ENCODE measurements around the gene SDR42E2.
A peak's percentile ranks its signal among the peaks of the same experiment; 100 is the strongest.
"Not testable (repeated sequence)": the region's sequence is repeated elsewhere in the genome, so short reads cannot be mapped to it uniquely, and the experiment has no call there.

Gene SDR42E2

DNA sequence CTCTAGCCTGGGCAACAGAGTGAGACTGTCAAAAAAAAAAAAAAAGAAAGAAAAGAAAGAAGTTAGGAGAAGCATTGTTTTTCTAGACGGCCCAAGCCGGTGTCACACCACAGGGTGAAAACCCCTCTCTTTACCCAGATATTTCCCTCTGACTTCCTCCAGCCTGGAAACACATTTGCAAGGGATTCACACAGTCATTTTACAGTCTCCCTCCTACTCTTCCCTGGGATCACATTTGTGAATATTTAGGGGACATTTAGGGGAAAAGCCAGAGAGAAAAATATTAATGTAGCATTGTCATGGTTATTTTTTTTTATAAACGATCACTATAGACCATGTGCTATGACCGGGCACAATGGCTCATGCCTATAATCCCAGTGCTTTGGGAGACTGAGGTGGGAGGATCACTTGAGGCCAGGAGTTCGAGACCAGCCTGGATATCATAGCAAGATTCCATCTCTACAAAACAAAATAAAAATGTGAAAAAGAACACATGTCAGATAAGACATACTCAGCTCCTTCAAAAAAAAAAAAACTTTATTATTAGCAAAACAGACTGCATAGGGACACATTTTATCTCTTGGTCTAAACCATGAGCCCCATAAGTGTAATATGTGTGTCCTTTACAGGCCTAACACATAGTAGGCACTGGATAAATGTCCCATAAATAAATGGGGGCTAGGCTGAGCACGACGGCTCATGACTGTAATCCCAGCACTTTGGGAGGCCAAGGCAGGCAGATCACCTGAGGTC, 10.9 kb upstream of the SDR42E2 start:
- Histone ChIP-seq H3K9me3 (replicated peaks in 1 of 11) (no peaks in the 10 kb centered on the region), H3K4me1 (peaks cover 0 to 14% (median 0%) of the 10 kb centered on the region in 10 experiments; a peak in 1 of 20 replicates), H3K36me3 (no peaks in the 10 kb centered on the region), H3K27ac (no peak overlapping the region), H4K20me1 (0 out of 22 replicates have a peak, but pooled peaks cover 0 to 3% (median 0%) of the 10 kb centered on the region in 11 experiments), H3K27me3 (no peaks in the 10 kb centered on the region), H3K4me2 (no peak overlapping the region), H3K9ac (no peak overlapping the region), H3K4me3 (no peak overlapping the region)
- TF ChIP-seq Cebpa-rat (IDR thresholded peaks at IDR 0.05), result no peak

DNA sequence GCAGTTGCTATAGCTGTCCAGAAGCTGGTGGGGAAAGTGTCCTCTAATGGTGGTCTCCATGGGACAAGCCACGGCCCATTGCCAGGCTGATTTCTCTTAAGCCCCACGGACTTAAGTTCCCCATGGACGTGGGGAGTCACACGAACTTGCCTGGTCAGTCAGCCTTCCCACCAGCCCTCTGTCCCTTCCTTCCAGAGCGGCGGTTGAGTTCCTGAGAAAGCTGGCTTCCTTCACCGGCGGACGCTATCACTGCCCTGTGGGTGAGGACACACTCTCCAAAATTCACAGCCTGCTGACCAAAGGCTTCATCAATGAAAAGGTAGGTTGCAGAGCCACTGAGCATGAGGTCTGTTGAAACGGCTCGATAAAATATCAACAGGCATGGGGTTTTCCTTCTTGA, 10.0 kb upstream of the SDR42E2 start:
- H3K27ac ChIP-seq, result no peak overlapping the region
- H3K4me1 ChIP-seq, result peaks cover 0 to 14% (median 0%) of the 10 kb centered on the region in 10 experiments; a peak in 1 of 20 replicates
- H3K4me3 ChIP-seq, result no peak overlapping the region
- H4K20me1 ChIP-seq, result 0 out of 22 replicates have a peak, but pooled peaks cover 0 to 3% (median 0%) of the 10 kb centered on the region in 11 experiments
- no peaks in the 10 kb centered on the region for H3K9me3 ChIP-seq (replicated peaks in 1 of 11)
- no peak for TF ChIP-seq Cebpa-rat (IDR thresholded peaks at IDR 0.05)
- H3K9ac ChIP-seq, result no peak overlapping the region
- no peaks in the 10 kb centered on the region for H3K36me3 ChIP-seq
- no peaks in the 10 kb centered on the region for H3K27me3 ChIP-seq
- no peak overlapping the region for H3K4me2 ChIP-seq

DNA sequence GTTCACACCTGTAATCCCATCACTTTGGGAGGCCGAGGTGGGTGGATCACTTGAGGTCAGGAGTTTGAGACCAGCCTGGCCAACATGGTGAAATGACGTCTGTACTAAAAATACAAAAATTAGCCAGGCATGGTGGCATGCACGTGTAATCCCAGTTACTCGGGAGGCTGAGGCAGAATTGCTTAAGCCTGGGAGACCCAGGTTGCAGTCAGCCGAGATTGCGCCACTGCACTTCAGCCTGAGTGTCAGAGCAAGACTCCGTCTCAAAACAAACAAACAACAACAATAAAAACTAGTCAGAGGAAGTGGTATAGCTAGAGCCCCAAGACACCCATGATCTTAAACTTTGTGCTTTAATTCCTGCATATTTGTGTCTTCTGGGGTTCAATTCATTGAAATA, 9.2 kb upstream of the SDR42E2 start:
- H3K4me1 ChIP-seq, result peaks cover 0 to 14% (median 0%) of the 10 kb centered on the region in 10 experiments; a peak in 1 of 20 replicates
- H3K9me3 ChIP-seq (replicated peaks in 1 of 11); H3K27ac ChIP-seq; H3K9ac ChIP-seq; H3K36me3 ChIP-seq; H3K4me3 ChIP-seq; H3K27me3 ChIP-seq; H4K20me1 ChIP-seq: not testable (repeated sequence)
- TF ChIP-seq Cebpa-rat (IDR thresholded peaks at IDR 0.05), result 0 out of 22 replicates have a peak, but pooled peaks of 1 of the 11 experiments have one; percentile 10
- H3K4me2 ChIP-seq, result 0 out of 22 replicates have a peak overlapping the region, but pooled peaks of 1 of the 11 experiments have one; percentile 9

DNA sequence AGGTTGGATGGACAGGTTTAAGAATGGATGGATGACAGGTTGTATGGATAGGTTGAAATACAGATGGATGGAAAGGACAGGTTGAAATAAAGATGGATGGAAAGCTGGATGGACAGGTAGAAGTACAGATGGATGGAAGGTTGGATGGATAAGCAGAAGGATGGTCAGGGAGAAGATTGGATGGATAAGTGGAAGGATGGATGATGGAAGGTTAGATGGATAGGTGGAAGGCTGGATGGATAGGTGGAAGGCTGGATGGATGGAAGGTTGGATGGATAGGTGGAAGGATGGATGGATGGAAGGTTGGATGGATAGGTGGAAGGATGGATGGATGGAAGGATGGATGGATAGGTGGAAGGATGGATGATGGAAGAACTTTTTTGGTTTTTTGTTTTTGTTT, 905 bp upstream of the SDR42E2 start:
- peaks cover 0 to 6% (median 0%) of the 10 kb centered on the region in 11 experiments; a peak in 3 of 22 replicates for H3K9me3 ChIP-seq (replicated peaks in 1 of 11)
- peaks cover 0 to 9% (median 2%) of the 10 kb centered on the region in 10 experiments; a peak in 9 of 20 replicates for H3K4me1 ChIP-seq
- H3K27ac ChIP-seq, result no peak overlapping the region
- no peak for TF ChIP-seq Cebpa-rat (IDR thresholded peaks at IDR 0.05)
- no peaks in the 10 kb centered on the region for H3K36me3 ChIP-seq
- H3K27me3 ChIP-seq, result no peaks in the 10 kb centered on the region
- H3K4me3 ChIP-seq, result no peak overlapping the region
- H3K9ac ChIP-seq, result no peak overlapping the region
- no peak overlapping the region for H3K4me2 ChIP-seq
- no peaks in the 10 kb centered on the region for H4K20me1 ChIP-seq

DNA sequence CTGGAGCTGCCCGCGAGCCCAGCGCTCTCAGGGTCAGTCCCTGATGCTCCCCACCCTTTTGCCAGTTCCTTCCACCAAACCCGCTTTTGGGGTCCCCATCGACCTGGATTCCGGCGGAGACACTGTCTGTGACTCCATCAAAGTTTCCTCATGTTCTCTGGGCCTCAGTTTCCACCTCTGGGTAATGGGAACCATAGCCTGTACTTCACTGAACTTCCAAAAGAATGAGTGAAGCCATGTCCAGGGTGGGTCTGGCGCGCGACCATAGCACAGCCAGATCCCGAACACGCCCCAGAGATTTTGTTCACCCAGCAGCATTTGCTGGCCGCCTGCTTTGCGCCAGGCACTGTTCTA, 327 bp downstream of the SDR42E2 start:
- Histone ChIP-seq H3K4me1 (peaks cover 0 to 9% (median 2%) of the 10 kb centered on the region in 10 experiments; a peak in 9 of 20 replicates), H3K27ac (no peak overlapping the region), H3K4me3 (no peak overlapping the region), H3K9me3 (replicated peaks in 1 of 11) (peaks cover 0 to 6% (median 0%) of the 10 kb centered on the region in 11 experiments; a peak in 3 of 22 replicates), H3K9ac (no peak overlapping the region), H3K27me3 (no peaks in the 10 kb centered on the region), H3K4me2 (no peak overlapping the region), H3K36me3 (no peaks in the 10 kb centered on the region), H4K20me1 (no peaks in the 10 kb centered on the region)
- no peak for TF ChIP-seq Cebpa-rat (IDR thresholded peaks at IDR 0.05)

DNA sequence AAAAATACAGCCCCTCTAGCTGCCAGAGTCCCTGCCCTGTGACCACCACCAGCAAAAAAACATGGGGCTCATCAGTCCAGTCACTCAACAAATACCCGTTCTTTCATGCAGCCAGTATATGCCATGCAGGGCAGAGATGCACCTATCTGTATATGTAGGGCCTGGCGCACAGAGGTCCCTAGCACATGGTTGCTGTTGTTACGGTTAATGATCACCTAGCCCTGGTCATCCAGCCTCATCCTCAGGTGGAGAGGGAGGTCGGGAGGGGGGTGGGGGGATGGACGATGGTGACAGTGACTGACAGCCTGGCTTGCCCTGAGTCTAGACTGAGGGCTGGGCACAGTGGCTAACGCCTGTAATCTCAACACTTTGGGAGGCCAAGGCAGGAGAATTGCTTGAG, 1.5 kb downstream of the SDR42E2 start:
- H3K9me3 ChIP-seq (replicated peaks in 1 of 11), result peaks cover 0 to 6% (median 0%) of the 10 kb centered on the region in 11 experiments; a peak in 3 of 22 replicates
- TF ChIP-seq Cebpa-rat (IDR thresholded peaks at IDR 0.05), result no peak
- H3K36me3 ChIP-seq, result no peaks in the 10 kb centered on the region
- H3K27ac ChIP-seq, result no peak overlapping the region
- no peaks in the 10 kb centered on the region for H4K20me1 ChIP-seq
- H3K4me1 ChIP-seq, result peaks cover 0 to 9% (median 2%) of the 10 kb centered on the region in 10 experiments; a peak in 9 of 20 replicates
- no peak overlapping the region for H3K4me2 ChIP-seq
- no peaks in the 10 kb centered on the region for H3K27me3 ChIP-seq
- H3K4me3 ChIP-seq, result no peak overlapping the region
- H3K9ac ChIP-seq, result no peak overlapping the region

DNA sequence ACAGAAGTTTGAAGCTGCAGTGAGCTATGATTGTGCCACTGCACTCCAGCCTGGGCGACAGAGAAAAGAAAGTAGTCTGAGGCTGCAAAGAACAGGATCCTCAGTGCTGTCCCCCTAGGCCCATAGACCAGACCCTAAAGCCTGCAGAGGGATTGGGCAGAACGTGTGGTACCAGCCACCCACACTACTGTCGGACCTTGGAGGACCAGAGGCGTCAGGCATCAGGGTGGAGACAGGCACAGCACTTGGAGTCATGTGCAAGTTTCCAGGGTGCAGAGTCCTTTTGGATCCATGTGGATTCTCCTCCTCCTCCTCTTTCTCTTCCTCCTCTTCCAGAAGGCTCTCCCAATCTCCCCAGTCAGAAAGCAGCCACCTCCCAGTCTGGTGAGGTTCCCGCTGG, 2.2 kb downstream of the SDR42E2 start:
- Histone ChIP-seq H3K9me3 (replicated peaks in 1 of 11) (peaks cover 0 to 6% (median 0%) of the 10 kb centered on the region in 11 experiments; a peak in 3 of 22 replicates), H3K4me2 (no peak overlapping the region)

DNA sequence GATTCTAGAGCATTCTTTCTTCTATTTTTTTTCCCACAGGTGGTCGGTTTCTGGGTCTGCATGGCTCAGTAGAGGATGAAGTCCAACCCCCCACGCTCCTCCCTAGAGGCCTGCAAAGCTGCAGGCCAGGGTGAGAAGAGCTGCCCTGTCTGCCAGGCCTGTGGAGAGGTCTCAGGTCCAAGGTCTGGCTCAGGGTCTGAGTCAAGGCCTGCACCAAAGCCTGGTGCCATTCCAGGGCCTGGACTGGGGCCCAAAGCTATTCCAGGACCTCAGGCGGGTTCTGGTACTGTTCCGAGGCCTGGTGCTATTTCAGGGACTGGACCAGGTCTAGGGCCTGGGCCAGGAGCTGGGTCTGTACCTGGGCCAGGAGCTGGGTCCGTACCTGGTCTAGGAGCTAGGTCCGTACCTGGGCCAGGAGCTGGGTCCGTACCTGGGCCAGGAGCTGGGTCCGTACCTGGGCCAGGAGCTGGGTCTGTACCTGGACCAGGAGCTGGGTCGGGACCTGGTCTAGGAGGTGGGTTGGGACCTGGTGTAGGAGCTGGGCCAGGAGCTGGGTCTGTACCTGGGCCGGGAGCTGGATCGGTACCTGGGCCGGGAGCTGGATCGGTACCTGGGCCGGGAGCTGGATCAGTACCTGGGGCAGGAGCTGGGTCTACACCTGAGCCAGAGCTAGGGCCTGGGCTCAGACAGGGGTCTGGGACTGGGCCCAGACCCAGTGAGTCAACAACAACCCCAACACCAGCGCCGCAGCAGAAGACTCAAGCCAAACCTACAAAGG, 3.4 kb downstream of the SDR42E2 start:
- peak overlapping the region in 3 of 11 experiments; percentile 1 to 26 (median 12); a peak in 3 of 22 replicates for H3K4me2 ChIP-seq
- H3K27ac ChIP-seq, result no peak overlapping the region
- no peak for TF ChIP-seq Cebpa-rat (IDR thresholded peaks at IDR 0.05)
- no peak overlapping the region for H3K9ac ChIP-seq
- no peaks in the 10 kb centered on the region for H3K36me3 ChIP-seq
- H3K27me3 ChIP-seq, result no peaks in the 10 kb centered on the region
- H3K4me1 ChIP-seq, result peaks cover 0 to 9% (median 2%) of the 10 kb centered on the region in 10 experiments; a peak in 9 of 20 replicates
- peaks cover 0 to 6% (median 0%) of the 10 kb centered on the region in 11 experiments; a peak in 3 of 22 replicates for H3K9me3 ChIP-seq (replicated peaks in 1 of 11)
- H4K20me1 ChIP-seq, result no peaks in the 10 kb centered on the region
- H3K4me3 ChIP-seq, result no peak overlapping the region

More for the DNA sequence above, 2.2 kb downstream of the SDR42E2 start:
- H3K27ac ChIP-seq, result no peak overlapping the region
- H3K4me1 ChIP-seq, result peaks cover 0 to 9% (median 2%) of the 10 kb centered on the region in 10 experiments; a peak in 9 of 20 replicates
- H3K36me3 ChIP-seq, result no peaks in the 10 kb centered on the region
- no peaks in the 10 kb centered on the region for H4K20me1 ChIP-seq
- no peak overlapping the region for H3K9ac ChIP-seq
- no peak for TF ChIP-seq Cebpa-rat (IDR thresholded peaks at IDR 0.05)
- no peaks in the 10 kb centered on the region for H3K27me3 ChIP-seq
- no peak overlapping the region for H3K4me3 ChIP-seq

DNA sequence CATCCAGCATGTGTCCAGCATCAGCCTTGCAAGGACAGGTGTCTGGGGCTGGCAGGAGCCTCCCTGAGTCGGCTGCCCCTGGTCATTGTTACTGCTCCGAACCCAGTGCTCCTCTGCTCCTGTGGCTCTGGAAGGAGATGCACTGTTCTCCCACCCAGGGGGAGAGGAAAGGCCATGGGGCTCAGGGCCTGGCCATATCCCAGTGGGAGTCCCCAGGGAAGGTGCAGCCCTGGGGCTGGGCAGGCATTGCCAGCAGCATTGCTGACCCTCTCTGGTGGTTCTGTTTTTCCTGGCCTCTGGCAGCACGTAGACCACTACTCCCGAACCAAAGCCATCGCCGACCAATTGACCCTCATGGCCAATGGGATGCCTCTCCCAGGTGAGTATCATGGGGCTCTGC, 9.6 kb downstream of the SDR42E2 start:
- Histone ChIP-seq H3K4me3 (no peak overlapping the region), H3K9ac (no peak overlapping the region), H3K27me3 (no peaks in the 10 kb centered on the region), H3K9me3 (replicated peaks in 1 of 11) (no peaks in the 10 kb centered on the region), H4K20me1 (peaks cover 0 to 10% (median 0%) of the 10 kb centered on the region in 11 experiments; a peak in 1 of 22 replicates), H3K36me3 (no peaks in the 10 kb centered on the region), H3K4me1 (peaks cover 0 to 17% (median 12%) of the 10 kb centered on the region in 10 experiments; a peak in 12 of 20 replicates), H3K4me2 (no peak overlapping the region), H3K27ac (no peak overlapping the region)
- TF ChIP-seq Cebpa-rat (IDR thresholded peaks at IDR 0.05), result no peak

DNA sequence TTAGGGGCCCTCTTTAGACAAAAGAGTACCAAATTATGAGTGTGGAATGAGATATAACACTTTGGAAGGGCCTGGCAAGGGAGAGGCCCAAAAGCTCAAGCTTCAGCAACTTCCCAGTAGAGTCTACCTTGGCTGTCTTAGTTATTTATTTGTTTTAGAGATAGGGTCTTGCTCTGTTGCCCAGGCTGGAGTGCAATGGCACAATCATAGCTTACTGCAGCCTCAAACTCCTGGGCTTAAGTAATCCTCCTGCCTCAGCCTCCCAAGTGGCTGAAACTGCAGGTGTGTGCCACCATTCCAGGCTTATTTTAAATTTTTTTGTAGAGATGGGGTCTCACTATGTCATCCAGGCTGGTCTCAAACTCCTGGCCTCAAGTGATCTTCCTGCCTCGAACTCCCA, 10.3 kb downstream of the SDR42E2 start:
- not testable (repeated sequence) for H3K27me3 ChIP-seq; H3K9me3 ChIP-seq (replicated peaks in 1 of 11); H3K27ac ChIP-seq; H3K4me2 ChIP-seq; H3K9ac ChIP-seq; H3K36me3 ChIP-seq; H3K4me3 ChIP-seq
- Histone ChIP-seq H4K20me1 (peaks cover 0 to 10% (median 0%) of the 10 kb centered on the region in 11 experiments; a peak in 1 of 22 replicates), H3K4me1 (peaks cover 0 to 17% (median 12%) of the 10 kb centered on the region in 10 experiments; a peak in 12 of 20 replicates)
